Measurements from ENCODE around the gene PDS5B. TPM values are rescaled to one million over a fixed set of nuclear protein-coding genes. Genes with fewer than 3 reads are reported as not detected.
A peak's percentile ranks its signal among the peaks of the same experiment; 100 is the strongest.

The PDS5B gene
- total and polyA plus RNA-seq, 10 of the 15 experiments (the other 5 are each of a cell fraction or from before 2014, with no cell fraction given) = 15.4 to 55.3 (median 30.7) TPM

DNA sequence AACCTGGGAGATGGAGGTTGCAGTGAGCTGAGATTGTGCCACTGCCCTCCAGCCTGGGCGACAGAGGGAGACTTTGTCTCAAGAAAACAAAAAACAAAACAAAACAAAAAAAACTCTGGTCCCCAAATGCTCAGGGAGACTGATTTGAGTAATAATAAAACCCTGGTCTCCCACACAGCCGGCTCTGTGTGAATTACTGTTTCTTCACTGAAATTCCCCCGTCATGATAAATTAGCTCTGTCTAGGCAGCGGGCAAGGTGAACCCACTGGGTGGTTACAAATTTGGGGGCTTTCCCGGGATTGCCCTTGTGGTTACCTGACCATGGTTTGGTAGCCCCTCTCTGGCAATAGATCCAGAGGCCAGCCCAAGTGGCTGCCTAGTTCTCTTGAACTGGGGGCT, 240.1 kb downstream of the PDS5B start (continued):
- TF ChIP-seq, protein P1, sequence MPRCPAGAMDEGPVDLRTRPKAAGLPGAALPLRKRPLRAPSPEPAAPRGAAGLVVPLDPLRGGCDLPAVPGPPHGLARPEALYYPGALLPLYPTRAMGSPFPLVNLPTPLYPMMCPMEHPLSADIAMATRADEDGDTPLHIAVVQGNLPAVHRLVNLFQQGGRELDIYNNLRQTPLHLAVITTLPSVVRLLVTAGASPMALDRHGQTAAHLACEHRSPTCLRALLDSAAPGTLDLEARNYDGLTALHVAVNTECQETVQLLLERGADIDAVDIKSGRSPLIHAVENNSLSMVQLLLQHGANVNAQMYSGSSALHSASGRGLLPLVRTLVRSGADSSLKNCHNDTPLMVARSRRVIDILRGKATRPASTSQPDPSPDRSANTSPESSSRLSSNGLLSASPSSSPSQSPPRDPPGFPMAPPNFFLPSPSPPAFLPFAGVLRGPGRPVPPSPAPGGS (IDR thresholded peaks at IDR 0.05; ENCODE audit: borderline replicate concordance, insufficient read depth, low read depth, low read length, poor library complexity, severe bottlenecking) = peak; percentile 15
- peak; percentile 89 for TF ChIP-seq RUNX3 (IDR thresholded peaks at IDR 0.05; ENCODE audit: low read length)
- TF ChIP-seq JUND (IDR thresholded peaks at IDR 0.05; ENCODE audit: low read depth, low read length) = 0 out of 2 replicates have a peak, but pooled peaks have one; percentile 9
- TF ChIP-seq, protein P2, sequence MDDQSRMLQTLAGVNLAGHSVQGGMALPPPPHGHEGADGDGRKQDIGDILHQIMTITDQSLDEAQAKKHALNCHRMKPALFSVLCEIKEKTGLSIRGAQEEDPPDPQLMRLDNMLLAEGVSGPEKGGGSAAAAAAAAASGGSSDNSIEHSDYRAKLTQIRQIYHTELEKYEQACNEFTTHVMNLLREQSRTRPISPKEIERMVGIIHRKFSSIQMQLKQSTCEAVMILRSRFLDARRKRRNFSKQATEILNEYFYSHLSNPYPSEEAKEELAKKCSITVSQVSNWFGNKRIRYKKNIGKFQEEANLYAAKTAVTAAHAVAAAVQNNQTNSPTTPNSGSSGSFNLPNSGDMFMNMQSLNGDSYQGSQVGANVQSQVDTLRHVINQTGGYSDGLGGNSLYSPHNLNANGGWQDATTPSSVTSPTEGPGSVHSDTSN (IDR thresholded peaks at IDR 0.05; ENCODE audit: insufficient replicate concordance, low read depth, low read length) = peak; percentile 67
- TF ChIP-seq, protein P3, sequence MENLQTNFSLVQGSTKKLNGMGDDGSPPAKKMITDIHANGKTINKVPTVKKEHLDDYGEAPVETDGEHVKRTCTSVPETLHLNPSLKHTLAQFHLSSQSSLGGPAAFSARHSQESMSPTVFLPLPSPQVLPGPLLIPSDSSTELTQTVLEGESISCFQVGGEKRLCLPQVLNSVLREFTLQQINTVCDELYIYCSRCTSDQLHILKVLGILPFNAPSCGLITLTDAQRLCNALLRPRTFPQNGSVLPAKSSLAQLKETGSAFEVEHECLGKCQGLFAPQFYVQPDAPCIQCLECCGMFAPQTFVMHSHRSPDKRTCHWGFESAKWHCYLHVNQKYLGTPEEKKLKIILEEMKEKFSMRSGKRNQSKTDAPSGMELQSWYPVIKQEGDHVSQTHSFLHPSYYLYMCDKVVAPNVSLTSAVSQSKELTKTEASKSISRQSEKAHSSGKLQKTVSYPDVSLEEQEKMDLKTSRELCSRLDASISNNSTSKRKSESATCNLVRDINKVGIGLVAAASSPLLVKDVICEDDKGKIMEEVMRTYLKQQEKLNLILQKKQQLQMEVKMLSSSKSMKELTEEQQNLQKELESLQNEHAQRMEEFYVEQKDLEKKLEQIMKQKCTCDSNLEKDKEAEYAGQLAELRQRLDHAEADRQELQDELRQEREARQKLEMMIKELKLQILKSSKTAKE (IDR thresholded peaks at IDR 0.05; ENCODE audit: low read depth, poor library complexity, severe bottlenecking) = peak; percentile 95
- peak; percentile 72 for TF ChIP-seq NR2F1 (conservative IDR thresholded peaks at IDR 0.05)
- TF ChIP-seq, protein P4, sequence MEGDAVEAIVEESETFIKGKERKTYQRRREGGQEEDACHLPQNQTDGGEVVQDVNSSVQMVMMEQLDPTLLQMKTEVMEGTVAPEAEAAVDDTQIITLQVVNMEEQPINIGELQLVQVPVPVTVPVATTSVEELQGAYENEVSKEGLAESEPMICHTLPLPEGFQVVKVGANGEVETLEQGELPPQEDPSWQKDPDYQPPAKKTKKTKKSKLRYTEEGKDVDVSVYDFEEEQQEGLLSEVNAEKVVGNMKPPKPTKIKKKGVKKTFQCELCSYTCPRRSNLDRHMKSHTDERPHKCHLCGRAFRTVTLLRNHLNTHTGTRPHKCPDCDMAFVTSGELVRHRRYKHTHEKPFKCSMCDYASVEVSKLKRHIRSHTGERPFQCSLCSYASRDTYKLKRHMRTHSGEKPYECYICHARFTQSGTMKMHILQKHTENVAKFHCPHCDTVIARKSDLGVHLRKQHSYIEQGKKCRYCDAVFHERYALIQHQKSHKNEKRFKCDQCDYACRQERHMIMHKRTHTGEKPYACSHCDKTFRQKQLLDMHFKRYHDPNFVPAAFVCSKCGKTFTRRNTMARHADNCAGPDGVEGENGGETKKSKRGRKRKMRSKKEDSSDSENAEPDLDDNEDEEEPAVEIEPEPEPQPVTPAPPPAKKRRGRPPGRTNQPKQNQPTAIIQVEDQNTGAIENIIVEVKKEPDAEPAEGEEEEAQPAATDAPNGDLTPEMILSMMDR (IDR thresholded peaks at IDR 0.05 in 2 of 3, conservative IDR thresholded peaks at IDR 0.05 in 1 of 3; ENCODE audit: control insufficient read depth in 2 of 3, extremely low read depth in 1 of 3, insufficient read depth in 1 of 3, low read depth in 3 of 3, low read length in 3 of 3) = peak in 2 of 3 experiments; percentile 8 to 23; a peak in 3 of 6 replicates
- peak; percentile 65 for TF ChIP-seq ATF7 (IDR thresholded peaks at IDR 0.05; ENCODE audit: low read depth)
- peak; percentile 85 for TF ChIP-seq BCL11A (IDR thresholded peaks at IDR 0.05; ENCODE audit: low read depth, low read length)
- TF ChIP-seq MTA2 (IDR thresholded peaks at IDR 0.05; ENCODE audit: low read depth) = peak; percentile 87
- TF ChIP-seq CBFB (IDR thresholded peaks at IDR 0.05; ENCODE audit: low read depth) = peak; percentile 60
- TF ChIP-seq, protein P5, sequence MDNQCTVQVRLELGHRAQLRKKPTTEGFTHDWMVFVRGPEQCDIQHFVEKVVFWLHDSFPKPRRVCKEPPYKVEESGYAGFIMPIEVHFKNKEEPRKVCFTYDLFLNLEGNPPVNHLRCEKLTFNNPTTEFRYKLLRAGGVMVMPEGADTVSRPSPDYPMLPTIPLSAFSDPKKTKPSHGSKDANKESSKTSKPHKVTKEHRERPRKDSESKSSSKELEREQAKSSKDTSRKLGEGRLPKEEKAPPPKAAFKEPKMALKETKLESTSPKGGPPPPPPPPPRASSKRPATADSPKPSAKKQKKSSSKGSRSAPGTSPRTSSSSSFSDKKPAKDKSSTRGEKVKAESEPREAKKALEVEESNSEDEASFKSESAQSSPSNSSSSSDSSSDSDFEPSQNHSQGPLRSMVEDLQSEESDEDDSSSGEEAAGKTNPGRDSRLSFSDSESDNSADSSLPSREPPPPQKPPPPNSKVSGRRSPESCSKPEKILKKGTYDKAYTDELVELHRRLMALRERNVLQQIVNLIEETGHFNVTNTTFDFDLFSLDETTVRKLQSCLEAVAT (IDR thresholded peaks at IDR 0.05) = peak; percentile 78
- peak; percentile 70; the same call in 1 of the 2 replicates for TF ChIP-seq FOXM1 (IDR thresholded peaks at IDR 0.05; ENCODE audit: low read depth, low read length)
- peak; percentile 74 for TF ChIP-seq IKZF2 (IDR thresholded peaks at IDR 0.05)
- TF ChIP-seq JUNB (IDR thresholded peaks at IDR 0.05) = peak; percentile 82
- TF ChIP-seq NBN (IDR thresholded peaks at IDR 0.05) = peak; percentile 82; the same call in 1 of the 2 replicates

All from GM12878 (cell line).